HepG2 (cell line): Measurements from ENCODE around the gene CHMP2B. TPM values are rescaled to one million over a fixed set of nuclear protein-coding genes. Genes with fewer than 3 reads are reported as not detected.

Experiments used
- ARHGAP35 ChIP-seq: sonication (generic); formaldehyde crosslinking; IDR thresholded peaks from 2 replicates; pipeline ENCODE4 v1.9.0; 2022; ENCODE audit warnings: mild to moderate bottlenecking, inconsistent platforms, moderate library complexity, missing genetic modification reagents, borderline replicate concordance
- ELF1 ChIP-seq: sonication (generic); formaldehyde crosslinking; IDR thresholded peaks from 2 replicates; pipeline ENCODE4 v1.4.0; 2020; ENCODE audit warnings: missing genetic modification reagents
- GTF2F1 ChIP-seq: fragments of 150-350 bp; IDR thresholded peaks from 2 replicates; pipeline ENCODE4 v1.6.1; 2014; ENCODE audit warnings: low read length
- MEIS1 ChIP-seq: sonication (generic); formaldehyde crosslinking; IDR thresholded peaks from 2 replicates; pipeline ENCODE4 v1.9.0; 2021; ENCODE audit warnings: mild to moderate bottlenecking, missing genetic modification reagents, moderate library complexity, borderline replicate concordance
- MIXL1 ChIP-seq: IDR thresholded peaks from 2 replicates; pipeline ENCODE4 v1.6.1; 2016
- PCBP1 ChIP-seq: fragments of 200-400 bp; formaldehyde crosslinking; IDR thresholded peaks from 2 replicates; pipeline ENCODE4 v1.6.1; 2017; ENCODE audit warnings: mild to moderate bottlenecking, low read depth, low read length, borderline replicate concordance
- PCBP2 ChIP-seq: fragments of 200-400 bp; formaldehyde crosslinking; optimal IDR thresholded peaks from 2 replicates; pipeline ENCODE3; 2018; ENCODE audit warnings: low read length, low read depth; ENCODE audit not compliant: poor library complexity, severe bottlenecking
- YY1 ChIP-seq: IDR thresholded peaks from 2 replicates; pipeline ENCODE4 v1.6.1; 2011; ENCODE audit warnings: low read length, low read depth, moderate library complexity, mild to moderate bottlenecking; ENCODE audit not compliant: insufficient read depth, insufficient replicate concordance
- ZFX ChIP-seq: sonication (generic); formaldehyde crosslinking; IDR thresholded peaks from 2 replicates; pipeline ENCODE4 v1.4.0; 2020; ENCODE audit warnings: mild to moderate bottlenecking, low read depth, missing genetic modification reagents, moderate library complexity
- ZFYVE20 ChIP-seq: sonication (generic); formaldehyde crosslinking; IDR thresholded peaks from 2 replicates; pipeline ENCODE4 v1.8.0; 2023; ENCODE audit warnings: low read depth, mild to moderate bottlenecking, moderate library complexity, missing genetic modification reagents, borderline replicate concordance
- ZNF121 ChIP-seq: sonication (generic); formaldehyde crosslinking; IDR thresholded peaks from 2 replicates; pipeline ENCODE4 v1.5.0; 2020; ENCODE audit warnings: mild to moderate bottlenecking, missing genetic modification reagents
- ZNF562 ChIP-seq: sonication (generic); formaldehyde crosslinking; IDR thresholded peaks from 2 replicates; pipeline ENCODE4 v1.8.0; 2022; ENCODE audit warnings: missing genetic modification reagents, borderline replicate concordance
- ZNF652 ChIP-seq: IDR thresholded peaks from 2 replicates; pipeline ENCODE4 v1.6.1; 2016; ENCODE audit warnings: low read depth, borderline replicate concordance
- ZNF7 ChIP-seq: IDR thresholded peaks from 2 replicates; pipeline ENCODE4 v1.6.1; 2016; ENCODE audit warnings: missing biosample characterization, missing genetic modification reagents
- ZSCAN12 ChIP-seq: sonication (generic); formaldehyde crosslinking; IDR thresholded peaks from 2 replicates; pipeline ENCODE4 v1.9.0; 2021; ENCODE audit warnings: mild to moderate bottlenecking, missing genetic modification reagents
- polyA plus RNA-seq, 8 experiments: library from polyadenylated mRNA; depleted of rRNA in 3 of 8; stranded (reverse) in 7 of 8; unstranded in 1 of 8; fragments of >200 nt; fragmentation: Illumina TruSeq in 4 of 8; extraction: Trizol in 4 of 8; gene quantifications; 2 replicates each; pipeline versions ENCODE4 v1.2.1 to v1.2.3, GENCODE V29; 2011 to 2016; ENCODE audit warnings: low read depth in 4 of 8, missing spikeins in 1 of 8, mixed read lengths in 1 of 8; ENCODE audit not compliant: insufficient read depth in 1 of 8
- total RNA-seq, 5 experiments: library from RNA; depleted of rRNA; stranded (reverse); fragments of >200 nt; fragmentation: Illumina TruSeq; extraction: Trizol; gene quantifications; 2 replicates each; pipeline ENCODE4 v1.2.3, GENCODE V29; 2016; ENCODE audit warnings: low read depth in 1 of 5
- TF ChIP-seq, protein P1 (sequence below): sonication (generic); formaldehyde crosslinking; IDR thresholded peaks from 2 replicates; pipeline ENCODE4 v1.4.0; 2020; ENCODE audit warnings: mild to moderate bottlenecking, missing genetic modification reagents, borderline replicate concordance
- TF ChIP-seq, protein P2 (sequence below): sonication (generic); formaldehyde crosslinking; IDR thresholded peaks from 2 replicates; pipeline ENCODE4 v1.4.0; 2020; ENCODE audit warnings: missing genetic modification reagents
- TF ChIP-seq, protein P3 (sequence below): sonication (generic); formaldehyde crosslinking; IDR thresholded peaks from 2 replicates; pipeline ENCODE4 v1.5.1; 2020; ENCODE audit warnings: missing genetic modification reagents, mild to moderate bottlenecking, borderline replicate concordance
- TF ChIP-seq, protein P4 (sequence below): sonication (generic); formaldehyde crosslinking; IDR thresholded peaks from 2 replicates; pipeline ENCODE4 v1.9.0; 2021; ENCODE audit warnings: missing genetic modification reagents, borderline replicate concordance
- TF ChIP-seq, protein P5 (sequence below): sonication (generic); formaldehyde crosslinking; IDR thresholded peaks from 2 replicates; pipeline ENCODE4 v1.4.0; 2020; ENCODE audit warnings: missing genetic modification reagents
- TF ChIP-seq, protein P6 (sequence below): sonication (generic); formaldehyde crosslinking; IDR thresholded peaks from 2 replicates; pipeline ENCODE4 v1.5.0; 2020; ENCODE audit warnings: mild to moderate bottlenecking, low read depth, missing genetic modification reagents, borderline replicate concordance
- TF ChIP-seq, protein P7 (sequence below): sonication (generic); formaldehyde crosslinking; IDR thresholded peaks from 2 replicates; pipeline ENCODE4 v1.4.0; 2020; ENCODE audit warnings: mild to moderate bottlenecking, missing genetic modification reagents

The CHMP2B gene
- total and polyA plus RNA-seq, 2 of the 13 experiments (the other 11 are each of a cell fraction or from before 2014, with no cell fraction given): 6.9 to 33.5 TPM

DNA sequence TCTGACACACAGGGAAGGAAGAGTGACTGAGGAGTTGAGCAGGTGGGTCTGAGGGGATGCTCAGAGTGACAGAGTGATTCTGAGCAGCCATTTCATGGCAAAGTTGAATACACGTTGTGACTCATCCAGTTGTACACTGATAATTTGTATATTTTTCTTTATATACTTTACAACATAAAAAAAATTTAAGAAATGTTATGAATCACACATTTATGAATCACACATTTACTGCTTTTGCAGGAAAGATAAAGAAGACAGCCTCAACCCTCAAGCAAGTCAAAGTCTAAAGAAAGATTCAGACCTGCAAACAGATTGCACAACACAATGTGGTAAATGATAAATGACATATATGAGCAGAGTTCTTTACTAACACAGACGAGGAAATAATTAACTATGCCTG, 21.0 kb upstream of the CHMP2B start (continued):
- TF ChIP-seq, protein P1, sequence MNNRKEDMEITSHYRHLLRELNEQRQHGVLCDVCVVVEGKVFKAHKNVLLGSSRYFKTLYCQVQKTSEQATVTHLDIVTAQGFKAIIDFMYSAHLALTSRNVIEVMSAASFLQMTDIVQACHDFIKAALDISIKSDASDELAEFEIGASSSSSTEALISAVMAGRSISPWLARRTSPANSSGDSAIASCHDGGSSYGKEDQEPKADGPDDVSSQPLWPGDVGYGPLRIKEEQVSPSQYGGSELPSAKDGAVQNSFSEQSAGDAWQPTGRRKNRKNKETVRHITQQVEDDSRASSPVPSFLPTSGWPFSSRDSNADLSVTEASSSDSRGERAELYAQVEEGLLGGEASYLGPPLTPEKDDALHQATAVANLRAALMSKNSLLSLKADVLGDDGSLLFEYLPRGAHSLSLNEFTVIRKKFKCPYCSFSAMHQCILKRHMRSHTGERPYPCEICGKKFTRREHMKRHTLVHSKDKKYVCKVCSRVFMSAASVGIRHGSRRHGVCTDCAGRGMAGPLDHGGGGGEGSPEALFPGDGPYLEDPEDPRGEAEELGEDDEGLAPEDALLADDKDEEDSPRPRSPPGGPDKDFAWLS (CRISPR knock-in tag): no peak
- TF ChIP-seq, protein P2, sequence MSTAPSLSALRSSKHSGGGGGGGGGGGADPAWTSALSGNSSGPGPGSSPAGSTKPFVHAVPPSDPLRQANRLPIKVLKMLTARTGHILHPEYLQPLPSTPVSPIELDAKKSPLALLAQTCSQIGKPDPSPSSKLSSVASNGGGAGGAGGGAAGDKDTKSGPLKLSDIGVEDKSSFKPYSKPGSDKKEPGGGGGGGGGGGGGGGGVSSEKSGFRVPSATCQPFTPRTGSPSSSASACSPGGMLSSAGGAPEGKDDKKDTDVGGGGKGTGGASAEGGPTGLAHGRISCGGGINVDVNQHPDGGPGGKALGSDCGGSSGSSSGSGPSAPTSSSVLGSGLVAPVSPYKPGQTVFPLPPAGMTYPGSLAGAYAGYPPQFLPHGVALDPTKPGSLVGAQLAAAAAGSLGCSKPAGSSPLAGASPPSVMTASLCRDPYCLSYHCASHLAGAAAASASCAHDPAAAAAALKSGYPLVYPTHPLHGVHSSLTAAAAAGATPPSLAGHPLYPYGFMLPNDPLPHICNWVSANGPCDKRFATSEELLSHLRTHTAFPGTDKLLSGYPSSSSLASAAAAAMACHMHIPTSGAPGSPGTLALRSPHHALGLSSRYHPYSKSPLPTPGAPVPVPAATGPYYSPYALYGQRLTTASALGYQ (CRISPR knock-in tag): no peak
- TF ChIP-seq ZSCAN12 (CRISPR knock-in tag) (no peak), ARHGAP35 (CRISPR knock-in tag) (no peak), ZFYVE20 (CRISPR knock-in tag) (no peak), ZFX (CRISPR knock-in tag) (no peak), PCBP1 (no peak), ZNF652 (no peak), PCBP2 (no peak), MEIS1 (CRISPR knock-in tag) (no peak), ZNF7 (CRISPR knock-in tag) (no peak), GTF2F1 (no peak), ZNF121 (CRISPR knock-in tag) (no peak), ELF1 (CRISPR knock-in tag) (no peak), ZNF562 (CRISPR knock-in tag) (no peak), YY1 (no peak), MIXL1 (peak; percentile 78; the same call in 1 of the 2 replicates)
- TF ChIP-seq, protein P3, sequence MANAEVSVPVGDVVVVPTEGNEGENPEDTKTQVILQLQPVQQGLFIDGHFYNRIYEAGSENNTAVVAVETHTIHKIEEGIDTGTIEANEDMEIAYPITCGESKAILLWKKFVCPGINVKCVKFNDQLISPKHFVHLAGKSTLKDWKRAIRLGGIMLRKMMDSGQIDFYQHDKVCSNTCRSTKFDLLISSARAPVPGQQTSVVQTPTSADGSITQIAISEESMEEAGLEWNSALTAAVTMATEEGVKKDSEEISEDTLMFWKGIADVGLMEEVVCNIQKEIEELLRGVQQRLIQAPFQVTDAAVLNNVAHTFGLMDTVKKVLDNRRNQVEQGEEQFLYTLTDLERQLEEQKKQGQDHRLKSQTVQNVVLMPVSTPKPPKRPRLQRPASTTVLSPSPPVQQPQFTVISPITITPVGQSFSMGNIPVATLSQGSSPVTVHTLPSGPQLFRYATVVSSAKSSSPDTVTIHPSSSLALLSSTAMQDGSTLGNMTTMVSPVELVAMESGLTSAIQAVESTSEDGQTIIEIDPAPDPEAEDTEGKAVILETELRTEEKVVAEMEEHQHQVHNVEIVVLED (CRISPR knock-in tag): no peak
- TF ChIP-seq, protein P4, sequence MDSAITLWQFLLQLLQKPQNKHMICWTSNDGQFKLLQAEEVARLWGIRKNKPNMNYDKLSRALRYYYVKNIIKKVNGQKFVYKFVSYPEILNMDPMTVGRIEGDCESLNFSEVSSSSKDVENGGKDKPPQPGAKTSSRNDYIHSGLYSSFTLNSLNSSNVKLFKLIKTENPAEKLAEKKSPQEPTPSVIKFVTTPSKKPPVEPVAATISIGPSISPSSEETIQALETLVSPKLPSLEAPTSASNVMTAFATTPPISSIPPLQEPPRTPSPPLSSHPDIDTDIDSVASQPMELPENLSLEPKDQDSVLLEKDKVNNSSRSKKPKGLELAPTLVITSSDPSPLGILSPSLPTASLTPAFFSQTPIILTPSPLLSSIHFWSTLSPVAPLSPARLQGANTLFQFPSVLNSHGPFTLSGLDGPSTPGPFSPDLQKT (CRISPR knock-in tag): no peak
- TF ChIP-seq, protein P5, sequence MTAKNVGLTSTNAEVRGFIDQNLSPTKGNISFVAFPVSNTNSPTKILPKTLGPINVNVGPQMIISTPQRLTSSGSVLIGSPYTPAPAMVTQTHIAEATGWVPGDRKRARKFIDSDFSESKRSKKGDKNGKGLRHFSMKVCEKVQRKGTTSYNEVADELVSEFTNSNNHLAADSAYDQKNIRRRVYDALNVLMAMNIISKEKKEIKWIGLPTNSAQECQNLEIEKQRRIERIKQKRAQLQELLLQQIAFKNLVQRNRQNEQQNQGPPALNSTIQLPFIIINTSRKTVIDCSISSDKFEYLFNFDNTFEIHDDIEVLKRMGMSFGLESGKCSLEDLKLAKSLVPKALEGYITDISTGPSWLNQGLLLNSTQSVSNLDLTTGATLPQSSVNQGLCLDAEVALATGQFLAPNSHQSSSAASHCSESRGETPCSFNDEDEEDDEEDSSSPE (CRISPR knock-in tag): no peak
- TF ChIP-seq, protein P6, sequence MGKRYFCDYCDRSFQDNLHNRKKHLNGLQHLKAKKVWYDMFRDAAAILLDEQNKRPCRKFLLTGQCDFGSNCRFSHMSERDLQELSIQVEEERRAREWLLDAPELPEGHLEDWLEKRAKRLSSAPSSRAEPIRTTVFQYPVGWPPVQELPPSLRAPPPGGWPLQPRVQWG (CRISPR knock-in tag): no peak
- TF ChIP-seq, protein P7, sequence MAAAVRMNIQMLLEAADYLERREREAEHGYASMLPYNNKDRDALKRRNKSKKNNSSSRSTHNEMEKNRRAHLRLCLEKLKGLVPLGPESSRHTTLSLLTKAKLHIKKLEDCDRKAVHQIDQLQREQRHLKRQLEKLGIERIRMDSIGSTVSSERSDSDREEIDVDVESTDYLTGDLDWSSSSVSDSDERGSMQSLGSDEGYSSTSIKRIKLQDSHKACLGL: no peak
